AG08396 (cell line): Measurements from ENCODE around the gene TAS2R40.

Experiments used
- DNase-seq: peaks from one replicate; pipeline ENCODE4 v3.0.0; 2012; ENCODE audit warnings: low spot score, mixed read lengths

TAS2R40 gene

GRCh38 chr7:143223784-143224183, 1.9 kb downstream of the TAS2R40 start:
- DNase-seq, result no peak

- no peak for DNase-seq
These were observed 3.2 kb downstream of the TAS2R40 start for GRCh38 chr7:143225047-143225446.

- no peak for DNase-seq
These were observed 6.0 kb downstream of the TAS2R40 start for GRCh38 chr7:143227806-143228205.

GRCh38 chr7:143229054-143229790, 7.4 kb downstream of the TAS2R40 start:
- DNase-seq, result no peak

- DNase-seq, result no peak
These were observed 9.0 kb downstream of the TAS2R40 start for GRCh38 chr7:143230602-143231457.

GRCh38 chr7:143233816-143234532, 12.1 kb downstream of the TAS2R40 start:
- no peak for DNase-seq

GRCh38 chr7:143234533-143234875, 12.7 kb downstream of the TAS2R40 start:
- DNase-seq, result no peak

GRCh38 chr7:143235561-143235960, 13.7 kb downstream of the TAS2R40 start:
- no peak for DNase-seq

GRCh38 chr7:143236408-143236990, 14.7 kb downstream of the TAS2R40 start:
- no peak for DNase-seq

GRCh38 chr7:143237366-143237765, 15.5 kb downstream of the TAS2R40 start:
- DNase-seq, result no peak

GRCh38 chr7:143238289-143238980, 16.6 kb downstream of the TAS2R40 start:
- no peak for DNase-seq

- DNase-seq, result no peak
These were observed 18.0 kb downstream of the TAS2R40 start for GRCh38 chr7:143239813-143240212.

- peak; percentile 56 for DNase-seq
These were observed 18.7 kb downstream of the TAS2R40 start for GRCh38 chr7:143240291-143241168.

GRCh38 chr7:143242306-143242705, 20.5 kb downstream of the TAS2R40 start:
- DNase-seq, result no peak

- DNase-seq, result no peak
These were observed 21.3 kb downstream of the TAS2R40 start for GRCh38 chr7:143243111-143243510.

GRCh38 chr7:143243614-143244013, 21.8 kb downstream of the TAS2R40 start:
- DNase-seq, result no peak

- no peak for DNase-seq
These were observed 22.5 kb downstream of the TAS2R40 start for GRCh38 chr7:143244321-143244720.

- DNase-seq, result no peak
These were observed 23.3 kb downstream of the TAS2R40 start for GRCh38 chr7:143245123-143245522.

- no peak for DNase-seq
These were observed 25.5 kb downstream of the TAS2R40 start for GRCh38 chr7:143247372-143247771.

- DNase-seq, result no peak
These were observed 27.0 kb downstream of the TAS2R40 start for GRCh38 chr7:143248761-143249354.
